ENCODE data around the gene ANKRD12. TPM values are rescaled to one million over a fixed set of nuclear protein-coding genes. Genes with fewer than 3 reads are reported as not detected.

ANKRD12 gene
- total RNA-seq, 1 donor from 2014 or later: 53.5 TPM

DNA sequence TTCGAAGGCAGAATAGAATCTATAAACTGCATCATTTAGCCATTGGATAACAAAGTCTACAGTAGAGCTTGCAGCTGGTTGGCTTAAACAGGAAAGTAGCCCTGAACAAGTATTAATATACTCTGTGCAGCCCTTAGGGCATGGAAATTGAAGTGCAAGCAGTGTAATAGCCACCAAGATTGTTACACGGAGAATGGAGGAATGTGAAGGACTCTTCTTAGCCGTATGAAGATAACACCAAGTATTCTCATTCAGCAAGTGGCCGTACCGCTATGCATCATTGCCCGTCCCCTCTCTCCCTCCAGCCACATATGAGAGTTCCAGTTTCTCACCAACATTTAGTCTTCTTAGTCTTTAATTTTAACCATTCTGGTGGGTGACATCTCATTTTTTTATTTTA, 40.5 kb downstream of the ANKRD12 start:
- no peak overlapping the region for H3K4me3 ChIP-seq
- intact Hi-C loops (cut with DNase I): no loop called here
- no peak overlapping the region for H3K27ac ChIP-seq
- TF ChIP-seq, protein P1, sequence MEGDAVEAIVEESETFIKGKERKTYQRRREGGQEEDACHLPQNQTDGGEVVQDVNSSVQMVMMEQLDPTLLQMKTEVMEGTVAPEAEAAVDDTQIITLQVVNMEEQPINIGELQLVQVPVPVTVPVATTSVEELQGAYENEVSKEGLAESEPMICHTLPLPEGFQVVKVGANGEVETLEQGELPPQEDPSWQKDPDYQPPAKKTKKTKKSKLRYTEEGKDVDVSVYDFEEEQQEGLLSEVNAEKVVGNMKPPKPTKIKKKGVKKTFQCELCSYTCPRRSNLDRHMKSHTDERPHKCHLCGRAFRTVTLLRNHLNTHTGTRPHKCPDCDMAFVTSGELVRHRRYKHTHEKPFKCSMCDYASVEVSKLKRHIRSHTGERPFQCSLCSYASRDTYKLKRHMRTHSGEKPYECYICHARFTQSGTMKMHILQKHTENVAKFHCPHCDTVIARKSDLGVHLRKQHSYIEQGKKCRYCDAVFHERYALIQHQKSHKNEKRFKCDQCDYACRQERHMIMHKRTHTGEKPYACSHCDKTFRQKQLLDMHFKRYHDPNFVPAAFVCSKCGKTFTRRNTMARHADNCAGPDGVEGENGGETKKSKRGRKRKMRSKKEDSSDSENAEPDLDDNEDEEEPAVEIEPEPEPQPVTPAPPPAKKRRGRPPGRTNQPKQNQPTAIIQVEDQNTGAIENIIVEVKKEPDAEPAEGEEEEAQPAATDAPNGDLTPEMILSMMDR (IDR thresholded peaks at IDR 0.05): no peak
- TF ChIP-seq POLR2AphosphoS5 (IDR thresholded peaks at IDR 0.05; ENCODE audit: insufficient read depth in 1 of 2, low read depth in 1 of 2) (no peak), POLR2A (IDR thresholded peaks at IDR 0.05) (no peak)
- H3K27me3 ChIP-seq: no peaks in the 10 kb centered on the region
- H3K9me3 ChIP-seq: no peaks in the 10 kb centered on the region
- DNase-seq (ENCODE audit: extremely low spot score in 2 of 2): no peak
- H3K36me3 ChIP-seq: no peaks in the 10 kb centered on the region
- peaks cover 48% of the 10 kb centered on the region for H3K4me1 ChIP-seq

DNA sequence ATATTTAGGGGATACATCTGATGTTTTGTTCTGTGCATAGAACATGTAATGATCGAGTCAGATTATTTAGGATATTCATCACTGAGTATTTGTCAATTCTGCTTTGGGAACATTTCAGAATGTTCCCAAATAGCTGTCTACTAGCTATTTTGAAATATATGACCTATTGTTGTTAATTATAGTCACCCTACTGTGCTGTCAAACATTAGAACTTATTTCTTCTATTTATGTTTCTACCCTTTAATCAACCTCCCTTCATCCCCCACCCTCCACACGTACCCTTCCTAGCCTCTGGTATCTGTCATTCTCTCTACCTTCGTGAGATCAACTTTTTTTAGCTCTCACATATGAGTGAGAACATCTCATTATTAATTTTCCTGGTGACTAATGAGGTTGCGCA, 40.9 kb downstream of the ANKRD12 start:
- Histone ChIP-seq H3K36me3 (peaks cover 0 to 2% of the 10 kb centered on the region in 2 donors), H3K27ac (no peak overlapping the region), H3K27me3 (no peaks in the 10 kb centered on the region), H3K4me3 (no peak overlapping the region), H3K4me1 (peaks cover 48% of the 10 kb centered on the region), H3K9me3 (no peaks in the 10 kb centered on the region)
- no peak for DNase-seq (ENCODE audit: extremely low spot score in 2 of 2)
- intact Hi-C loops (cut with DNase I): no loop called here
- TF ChIP-seq POLR2AphosphoS5 (IDR thresholded peaks at IDR 0.05; ENCODE audit: insufficient read depth in 1 of 2, low read depth in 1 of 2) (no peak), POLR2A (IDR thresholded peaks at IDR 0.05) (no peak)
- TF ChIP-seq, protein P1 (IDR thresholded peaks at IDR 0.05): no peak

DNA sequence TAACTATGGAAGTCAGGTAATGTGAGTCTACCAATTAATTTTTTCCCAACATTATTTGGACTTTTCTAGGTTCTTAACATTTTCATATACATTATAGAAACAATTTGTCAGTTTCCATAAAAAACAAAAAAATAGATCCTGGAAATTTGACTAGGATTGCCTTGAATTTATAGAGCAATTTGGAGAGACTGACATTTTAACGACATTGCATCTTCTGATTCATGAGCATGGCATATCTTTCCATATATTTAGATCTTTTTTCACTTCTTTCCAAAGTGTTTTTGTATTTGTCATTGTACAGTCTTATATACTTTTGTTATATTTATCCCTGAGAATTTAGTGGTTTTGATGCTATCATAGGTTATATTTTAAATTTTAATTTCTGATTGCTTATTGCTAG, 42.0 kb downstream of the ANKRD12 start:
- no peaks in the 10 kb centered on the region for H3K9me3 ChIP-seq
- TF ChIP-seq POLR2A (IDR thresholded peaks at IDR 0.05) (no peak), POLR2AphosphoS5 (IDR thresholded peaks at IDR 0.05; ENCODE audit: insufficient read depth in 1 of 2, low read depth in 1 of 2) (no peak)
- TF ChIP-seq, protein P1 (IDR thresholded peaks at IDR 0.05): no peak
- H3K27me3 ChIP-seq: no peaks in the 10 kb centered on the region
- no peak overlapping the region for H3K4me3 ChIP-seq
- H3K27ac ChIP-seq: no peak overlapping the region
- H3K36me3 ChIP-seq: peaks cover 0 to 11% of the 10 kb centered on the region in 2 donors
- intact Hi-C loops (cut with DNase I): no loop called here
- H3K4me1 ChIP-seq: peaks cover 38% of the 10 kb centered on the region
- DNase-seq (ENCODE audit: extremely low spot score in 2 of 2): no peak

DNA sequence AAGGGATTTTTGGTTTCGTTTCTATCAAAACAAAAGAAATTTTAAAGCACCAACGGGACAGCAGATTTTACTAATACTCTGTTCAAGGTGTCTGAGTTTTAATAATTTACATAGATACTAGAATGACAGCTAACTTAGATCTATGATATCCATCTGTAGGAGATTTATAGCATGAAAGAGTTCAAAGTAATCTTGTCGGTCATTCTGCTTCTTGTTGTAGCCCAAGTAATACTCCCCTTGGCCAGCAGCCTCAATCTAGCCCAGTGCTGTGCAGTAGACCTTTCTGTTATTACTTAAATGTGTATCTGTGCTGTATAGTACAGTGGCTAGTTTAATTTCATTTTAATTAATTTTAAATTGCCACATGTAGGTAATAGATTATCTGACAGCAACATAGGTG, 44.7 kb downstream of the ANKRD12 start:
- no peak for DNase-seq (ENCODE audit: extremely low spot score in 2 of 2)
- intact Hi-C loops (cut with DNase I): no loop called here
- TF ChIP-seq, protein P1 (IDR thresholded peaks at IDR 0.05): no peak
- no peak for TF ChIP-seq POLR2A (IDR thresholded peaks at IDR 0.05)
- TF ChIP-seq POLR2AphosphoS5 (IDR thresholded peaks at IDR 0.05; ENCODE audit: insufficient read depth in 1 of 2, low read depth in 1 of 2): no peak
- H3K9me3 ChIP-seq: no peaks in the 10 kb centered on the region
- H3K27me3 ChIP-seq: no peaks in the 10 kb centered on the region
- peaks cover 0 to 15% of the 10 kb centered on the region in 2 donors for H3K36me3 ChIP-seq
- H3K27ac ChIP-seq: no peak overlapping the region
- peaks cover 40% of the 10 kb centered on the region for H3K4me1 ChIP-seq
- H3K4me3 ChIP-seq: no peak overlapping the region

DNA sequence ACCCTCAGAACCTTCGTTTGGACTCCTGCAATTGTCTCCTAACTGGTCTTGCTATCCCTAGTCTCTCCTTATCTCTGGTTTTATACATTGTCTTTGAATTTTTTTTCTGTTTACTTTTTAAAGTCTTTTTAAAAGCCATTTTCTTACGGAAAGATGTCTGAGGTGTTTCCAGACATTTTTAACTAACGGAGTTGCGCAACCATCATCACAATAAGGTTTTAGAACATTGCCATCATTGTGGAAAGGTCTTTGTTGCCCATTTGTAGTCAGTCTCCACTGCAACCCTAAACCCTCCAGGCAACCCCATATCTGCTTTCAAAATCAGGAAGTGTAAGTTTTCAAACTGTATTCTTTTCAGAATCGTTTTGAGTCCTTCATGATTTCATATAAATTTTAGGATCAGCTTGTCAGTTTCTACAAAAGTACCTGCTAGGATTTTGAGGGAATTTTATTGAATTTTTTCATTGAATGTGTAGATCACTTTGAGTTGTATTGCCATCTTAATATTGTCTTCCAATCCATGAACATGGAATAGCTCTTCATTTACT, 46.3 kb downstream of the ANKRD12 start:
- no peak for DNase-seq (ENCODE audit: extremely low spot score in 2 of 2)
- TF ChIP-seq, protein P1 (IDR thresholded peaks at IDR 0.05): no peak
- TF ChIP-seq POLR2A (IDR thresholded peaks at IDR 0.05): no peak
- no peak for TF ChIP-seq POLR2AphosphoS5 (IDR thresholded peaks at IDR 0.05; ENCODE audit: insufficient read depth in 1 of 2, low read depth in 1 of 2)
- intact Hi-C loops (cut with DNase I): no loop called here

More for the DNA sequence above, 46.3 kb downstream of the ANKRD12 start:
- no peaks in the 10 kb centered on the region for H3K27me3 ChIP-seq
- no peak overlapping the region for H3K27ac ChIP-seq
- no peak overlapping the region for H3K4me3 ChIP-seq
- H3K36me3 ChIP-seq: peaks cover 0 to 15% of the 10 kb centered on the region in 2 donors
- H3K9me3 ChIP-seq: no peaks in the 10 kb centered on the region
- H3K4me1 ChIP-seq: peaks cover 29% of the 10 kb centered on the region
